ENCODE data around the gene ATG2A. TPM values are rescaled to one million over a fixed set of nuclear protein-coding genes. Genes with fewer than 3 reads are reported as not detected.

ATG2A gene
- total RNA-seq, 1 donor from 2014 or later: 28.7 TPM

DNA sequence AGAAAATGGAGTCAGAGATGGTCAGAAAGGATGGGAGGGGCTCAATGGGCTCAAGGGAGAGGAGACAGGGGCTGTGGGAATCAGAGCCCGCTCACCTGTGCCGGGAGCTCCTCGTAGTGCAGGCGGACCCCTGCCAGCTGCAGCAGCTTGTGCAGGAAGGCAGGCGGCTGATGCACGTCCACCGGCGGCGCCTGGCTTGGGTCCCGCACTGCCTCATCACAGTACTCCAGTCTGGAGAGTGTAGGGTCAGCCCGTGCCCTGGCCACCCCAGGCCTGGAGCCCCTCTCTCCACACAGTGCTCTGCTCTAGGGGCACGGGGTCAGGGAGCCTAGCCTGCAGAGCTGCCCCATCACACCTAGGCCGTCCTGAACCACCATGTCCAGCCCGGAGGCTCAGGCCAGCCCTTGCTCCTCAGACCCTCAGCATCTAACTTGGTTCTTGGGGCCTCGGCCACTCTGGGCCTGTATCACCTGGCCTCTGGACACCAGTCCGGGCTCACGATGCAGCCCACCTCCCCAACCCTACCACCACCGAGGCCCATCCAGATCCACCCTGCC lies 3.8 kb downstream of the ATG2A start:
- no peak for DNase-seq (ENCODE audit: extremely low spot score, unreplicated experiment)
- TF ChIP-seq, protein P1, sequence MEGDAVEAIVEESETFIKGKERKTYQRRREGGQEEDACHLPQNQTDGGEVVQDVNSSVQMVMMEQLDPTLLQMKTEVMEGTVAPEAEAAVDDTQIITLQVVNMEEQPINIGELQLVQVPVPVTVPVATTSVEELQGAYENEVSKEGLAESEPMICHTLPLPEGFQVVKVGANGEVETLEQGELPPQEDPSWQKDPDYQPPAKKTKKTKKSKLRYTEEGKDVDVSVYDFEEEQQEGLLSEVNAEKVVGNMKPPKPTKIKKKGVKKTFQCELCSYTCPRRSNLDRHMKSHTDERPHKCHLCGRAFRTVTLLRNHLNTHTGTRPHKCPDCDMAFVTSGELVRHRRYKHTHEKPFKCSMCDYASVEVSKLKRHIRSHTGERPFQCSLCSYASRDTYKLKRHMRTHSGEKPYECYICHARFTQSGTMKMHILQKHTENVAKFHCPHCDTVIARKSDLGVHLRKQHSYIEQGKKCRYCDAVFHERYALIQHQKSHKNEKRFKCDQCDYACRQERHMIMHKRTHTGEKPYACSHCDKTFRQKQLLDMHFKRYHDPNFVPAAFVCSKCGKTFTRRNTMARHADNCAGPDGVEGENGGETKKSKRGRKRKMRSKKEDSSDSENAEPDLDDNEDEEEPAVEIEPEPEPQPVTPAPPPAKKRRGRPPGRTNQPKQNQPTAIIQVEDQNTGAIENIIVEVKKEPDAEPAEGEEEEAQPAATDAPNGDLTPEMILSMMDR (IDR thresholded peaks at IDR 0.05): no peak
- no peaks in the 10 kb centered on the region for H3K27me3 Mint-ChIP-seq (ENCODE audit: unreplicated experiment)
- H3K4me1 Mint-ChIP-seq (ENCODE audit: unreplicated experiment): peaks cover 22% of the 10 kb centered on the region
- peaks cover 19% of the 10 kb centered on the region for H3K36me3 Mint-ChIP-seq (ENCODE audit: unreplicated experiment)
- H3K27ac Mint-ChIP-seq (ENCODE audit: unreplicated experiment): no peak overlapping the region
- no peaks in the 10 kb centered on the region for H3K9me3 Mint-ChIP-seq (ENCODE audit: unreplicated experiment)
- no peak overlapping the region for H3K4me3 Mint-ChIP-seq (ENCODE audit: unreplicated experiment)

DNA sequence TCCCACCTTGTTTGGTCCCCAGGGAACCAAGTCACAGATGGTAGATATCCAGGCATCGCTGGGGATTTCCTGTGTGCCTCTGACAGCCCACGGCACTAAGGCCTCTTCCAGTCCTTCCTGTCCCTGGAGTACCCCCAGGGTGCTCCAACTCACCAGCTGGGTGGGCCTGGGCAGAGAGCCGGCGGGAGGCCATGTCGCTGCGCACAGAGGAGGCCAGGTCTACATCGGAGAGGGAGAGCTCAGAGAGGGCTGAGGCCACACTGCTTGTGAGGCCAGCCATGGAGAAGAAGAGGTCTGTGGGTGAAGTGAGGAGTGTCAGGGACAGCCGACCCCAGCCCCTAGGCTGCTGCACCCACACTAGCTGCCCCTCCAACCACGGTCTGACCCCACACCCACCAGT lies 5.3 kb downstream of the ATG2A start:
- no peaks in the 10 kb centered on the region for H3K9me3 Mint-ChIP-seq (ENCODE audit: unreplicated experiment)
- H3K27me3 Mint-ChIP-seq (ENCODE audit: unreplicated experiment): no peaks in the 10 kb centered on the region
- DNase-seq (ENCODE audit: extremely low spot score, unreplicated experiment): no peak
- TF ChIP-seq, protein P1 (IDR thresholded peaks at IDR 0.05): no peak
- H3K36me3 Mint-ChIP-seq (ENCODE audit: unreplicated experiment): peaks cover 23% of the 10 kb centered on the region
- H3K4me1 Mint-ChIP-seq (ENCODE audit: unreplicated experiment): peaks cover 14% of the 10 kb centered on the region
- no peak overlapping the region for H3K27ac Mint-ChIP-seq (ENCODE audit: unreplicated experiment)
- no peak overlapping the region for H3K4me3 Mint-ChIP-seq (ENCODE audit: unreplicated experiment)

DNA sequence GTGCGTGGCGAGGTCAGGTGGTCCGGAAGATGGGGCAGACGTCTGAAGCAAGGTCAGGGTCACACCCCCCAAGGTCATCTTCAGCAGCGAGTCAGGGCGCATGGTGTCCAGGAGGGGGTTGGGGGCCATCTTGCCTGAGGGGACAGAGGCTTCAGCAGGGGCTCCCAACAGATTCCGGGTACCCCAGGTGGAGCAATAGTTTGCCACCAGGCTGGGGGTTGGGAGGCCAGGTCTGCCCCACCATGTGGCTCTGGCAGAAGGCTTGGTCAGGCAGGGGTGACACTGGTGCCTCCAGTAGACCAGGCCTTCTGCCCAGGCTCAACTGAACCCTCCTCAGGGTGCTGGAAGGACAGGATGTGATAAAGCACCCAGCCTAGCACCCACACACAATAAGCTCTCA lies 5.9 kb downstream of the ATG2A start:
- Mint-ChIP-seq H3K27me3 (ENCODE audit: unreplicated experiment) (no peaks in the 10 kb centered on the region), H3K27ac (ENCODE audit: unreplicated experiment) (no peak overlapping the region), H3K36me3 (ENCODE audit: unreplicated experiment) (peaks cover 23% of the 10 kb centered on the region), H3K9me3 (ENCODE audit: unreplicated experiment) (no peaks in the 10 kb centered on the region), H3K4me3 (ENCODE audit: unreplicated experiment) (no peak overlapping the region), H3K4me1 (ENCODE audit: unreplicated experiment) (peaks cover 10% of the 10 kb centered on the region)
- TF ChIP-seq, protein P1 (IDR thresholded peaks at IDR 0.05): no peak
- no peak for DNase-seq (ENCODE audit: extremely low spot score, unreplicated experiment)

DNA sequence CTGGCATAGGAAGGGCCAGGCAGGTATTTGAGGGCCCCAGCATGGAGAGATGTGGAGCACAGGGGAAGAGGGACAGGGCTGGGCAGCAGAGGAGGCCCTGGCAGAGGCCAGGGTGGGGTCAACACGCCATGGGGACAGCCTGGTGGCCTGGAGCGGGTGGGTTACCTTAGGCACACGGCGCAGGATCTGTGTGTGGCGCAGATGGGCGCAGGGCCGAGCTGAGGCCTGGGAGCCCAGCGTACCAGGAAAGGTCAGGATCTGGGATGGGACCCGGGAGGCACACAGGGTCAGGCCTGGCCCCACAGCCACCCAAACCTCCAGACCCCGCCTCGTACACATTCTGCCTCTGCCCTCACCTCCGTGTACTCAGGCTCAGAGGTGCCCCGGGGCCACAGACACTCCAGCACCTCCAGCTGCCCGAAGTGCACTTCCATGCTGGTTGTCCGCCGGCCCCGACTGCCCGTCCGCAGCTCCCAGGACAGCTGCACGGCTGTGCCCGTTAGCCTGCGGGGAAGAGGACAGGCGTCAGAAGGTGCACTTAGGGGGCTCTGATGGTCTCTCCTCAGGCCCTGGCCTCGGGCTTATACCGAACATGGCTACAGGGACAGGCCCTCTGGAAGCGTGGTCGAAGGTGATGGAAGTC lies 6.4 kb downstream of the ATG2A start:
- DNase-seq (ENCODE audit: extremely low spot score, unreplicated experiment): no peak
- Mint-ChIP-seq H3K9me3 (ENCODE audit: unreplicated experiment) (no peaks in the 10 kb centered on the region), H3K4me1 (ENCODE audit: unreplicated experiment) (peaks cover 4% of the 10 kb centered on the region), H3K27ac (ENCODE audit: unreplicated experiment) (no peak overlapping the region), H3K4me3 (ENCODE audit: unreplicated experiment) (no peak overlapping the region), H3K27me3 (ENCODE audit: unreplicated experiment) (no peaks in the 10 kb centered on the region), H3K36me3 (ENCODE audit: unreplicated experiment) (peaks cover 25% of the 10 kb centered on the region)
- TF ChIP-seq, protein P1 (IDR thresholded peaks at IDR 0.05): no peak

DNA sequence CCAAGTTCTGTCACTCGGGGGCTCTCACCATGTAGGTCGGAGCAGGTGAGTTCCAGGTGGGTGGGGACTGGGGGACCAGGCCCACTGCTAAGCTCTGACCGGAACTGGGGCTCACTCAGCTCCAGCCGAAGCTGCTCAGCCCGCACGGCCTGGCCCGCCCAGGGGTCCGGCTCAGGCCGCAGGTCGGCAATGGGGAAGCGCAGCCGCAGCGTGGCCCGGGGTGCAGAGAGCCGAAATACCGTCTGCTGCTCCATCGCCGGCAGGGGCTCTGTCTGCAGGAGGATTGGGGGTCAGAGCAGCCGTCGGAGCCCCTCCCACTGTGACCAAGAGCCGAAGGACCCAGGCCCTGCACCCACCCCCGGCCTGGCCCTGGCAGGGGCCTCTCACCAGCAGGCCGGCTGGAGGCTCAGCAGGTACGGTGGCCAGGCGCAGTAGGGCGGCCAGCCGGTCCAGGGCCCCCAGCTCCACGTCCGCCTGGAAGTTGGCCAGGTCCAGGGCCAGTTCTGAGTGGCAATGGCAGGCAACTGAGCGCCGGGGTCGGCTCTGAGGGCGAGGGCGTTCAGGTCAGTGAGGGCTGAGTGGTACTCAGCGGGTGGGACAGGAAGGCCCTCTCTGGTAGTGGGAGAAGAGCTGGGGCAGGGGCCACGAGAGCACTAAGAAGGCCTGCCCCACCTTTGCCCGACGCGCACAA lies 7.2 kb downstream of the ATG2A start:
- no peak overlapping the region for H3K4me3 Mint-ChIP-seq (ENCODE audit: unreplicated experiment)
- H3K27ac Mint-ChIP-seq (ENCODE audit: unreplicated experiment): no peak overlapping the region
- no peaks in the 10 kb centered on the region for H3K9me3 Mint-ChIP-seq (ENCODE audit: unreplicated experiment)
- TF ChIP-seq, protein P1 (IDR thresholded peaks at IDR 0.05): no peak
- H3K36me3 Mint-ChIP-seq (ENCODE audit: unreplicated experiment): peaks cover 29% of the 10 kb centered on the region
- H3K27me3 Mint-ChIP-seq (ENCODE audit: unreplicated experiment): no peaks in the 10 kb centered on the region
- H3K4me1 Mint-ChIP-seq (ENCODE audit: unreplicated experiment): no peaks in the 10 kb centered on the region
- no peak for DNase-seq (ENCODE audit: extremely low spot score, unreplicated experiment)
